Cardiac fibroblast (primary cell): ENCODE results near the gene PPP3R1.

Experiments used
- DNase-seq, 2 donors: peaks; one replicate each; pipeline versions ENCODE4 v3.0.0 to v3.0.0-alpha.2; 2010; ENCODE audit warnings: low read depth in 2 of 2
- H3K4me3 ChIP-seq, 2 donors: replicated peaks in 1 of 2; 1 replicate in 1 of 2; 2 replicates in 1 of 2; pipeline ENCODE4 v1.5.1; 2011; ENCODE audit warnings: low read depth in 2 of 2, low read length in 2 of 2, mild to moderate bottlenecking in 2 of 2, moderate library complexity in 1 of 2
- CTCF ChIP-seq: IDR thresholded peaks from one replicate; pipeline ENCODE4 v1.5.1; 2011; ENCODE audit warnings: low read depth, mild to moderate bottlenecking, low read length, inconsistent platforms

The PPP3R1 gene

GRCh38 chr2:68252400-68253218 is at the start of gene PPP3R1:
Gene PPP3R1, minus strand, starts transcription at chr2:68252532. Its CDS starts 405 bp downstream, at chr2:68252127.
- no peak for TF ChIP-seq CTCF
- H3K4me3 ChIP-seq, result peak within 1 kb of the TSS; percentile 86 to 94
- DNase-seq, result peak; percentile 95 to 99

- TF ChIP-seq CTCF, result no peak
- no peak for DNase-seq
- no peak overlapping the region for H3K4me3 ChIP-seq
Measured at GRCh38 chr2:68295516-68295915, 43.2 kb upstream of the PPP3R1 start.

- DNase-seq, result no peak
- no peak overlapping the region for H3K4me3 ChIP-seq
- TF ChIP-seq CTCF, result no peak
Measured at GRCh38 chr2:68294913-68295312, 42.6 kb upstream of the PPP3R1 start.

- no peak overlapping the region for H3K4me3 ChIP-seq
- TF ChIP-seq CTCF, result no peak
- no peak for DNase-seq
Measured at GRCh38 chr2:68294187-68294586, 41.9 kb upstream of the PPP3R1 start.

- TF ChIP-seq CTCF, result no peak
- DNase-seq, result no peak
- no peak overlapping the region for H3K4me3 ChIP-seq
Measured at GRCh38 chr2:68293755-68294154, 41.4 kb upstream of the PPP3R1 start.

- DNase-seq, result no peak
- no peak overlapping the region for H3K4me3 ChIP-seq
- TF ChIP-seq CTCF, result no peak
Measured at GRCh38 chr2:68293024-68293423, 40.7 kb upstream of the PPP3R1 start.
